Measurements from ENCODE around the gene SETD6.

Gene SETD6

DNA sequence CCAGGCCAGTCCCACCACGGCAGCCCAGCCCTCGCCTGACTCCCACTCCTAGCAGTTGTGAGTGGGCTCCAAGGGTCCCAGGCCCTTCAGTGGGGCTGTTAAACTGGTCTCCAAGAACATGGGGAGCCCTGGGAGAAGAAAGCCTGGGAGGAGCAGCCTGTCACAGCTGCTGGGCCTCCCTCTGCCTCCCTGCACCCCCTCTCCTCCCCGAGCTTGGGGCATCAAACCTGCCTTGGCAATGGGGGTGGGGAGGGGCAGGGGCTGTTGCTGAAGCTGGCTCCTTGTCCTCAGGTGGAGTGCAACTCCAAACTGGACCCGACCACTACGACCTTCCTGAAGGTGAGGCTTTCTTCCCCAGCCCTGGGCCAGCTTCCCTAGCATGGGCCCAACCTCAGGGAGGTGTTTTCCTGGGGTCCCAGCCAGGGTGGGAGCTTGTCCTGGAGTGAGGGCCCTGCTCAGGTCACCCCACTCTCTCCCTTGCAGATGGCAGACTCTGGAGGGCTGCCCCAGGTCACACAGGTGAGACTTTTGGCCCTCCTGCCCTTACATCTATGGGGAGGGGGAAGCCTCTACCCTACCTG, 6.6 kb upstream of the SETD6 start:
- no peak for DNase-seq

DNA sequence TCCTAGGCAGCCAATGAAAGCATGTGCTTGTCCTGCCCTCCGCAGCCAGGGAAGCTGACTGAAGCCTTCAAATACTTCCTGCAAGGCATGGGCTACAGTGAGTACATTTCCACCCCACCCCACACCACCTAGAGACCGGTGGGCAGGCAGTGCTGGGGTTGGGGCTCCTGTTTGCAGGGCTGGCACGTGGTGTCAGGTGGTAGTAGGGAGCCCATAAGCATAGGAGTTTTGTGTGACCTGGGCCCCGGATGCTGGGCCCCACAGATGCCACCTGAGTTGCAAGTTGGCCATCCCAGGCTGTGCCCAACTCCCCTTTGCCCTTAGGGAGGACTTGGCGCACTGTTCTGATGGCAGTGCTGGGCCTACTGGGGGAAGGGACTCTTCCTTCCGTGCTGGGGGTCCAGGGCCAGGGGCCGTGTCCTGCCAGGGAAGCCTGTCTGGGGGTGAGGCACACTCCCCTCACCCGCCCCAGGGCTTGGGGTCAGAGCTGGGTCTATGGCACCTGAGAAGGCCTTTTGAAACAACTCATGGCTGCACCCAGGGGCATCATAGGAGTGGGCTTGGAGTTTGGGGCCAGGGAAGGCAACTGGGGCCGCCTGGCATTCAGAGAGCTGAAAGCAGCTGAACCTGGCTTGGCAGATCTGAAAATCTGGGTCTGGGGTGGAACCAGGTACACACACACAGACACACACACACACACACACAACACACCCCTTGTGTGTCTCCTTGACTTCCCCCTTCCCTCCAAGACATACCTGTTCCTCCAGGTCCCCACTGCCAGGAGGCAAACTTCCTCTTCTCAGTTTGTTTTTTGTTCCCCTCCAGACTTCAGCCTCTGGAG, 5.8 kb upstream of the SETD6 start:
- DNase-seq: no peak

DNA sequence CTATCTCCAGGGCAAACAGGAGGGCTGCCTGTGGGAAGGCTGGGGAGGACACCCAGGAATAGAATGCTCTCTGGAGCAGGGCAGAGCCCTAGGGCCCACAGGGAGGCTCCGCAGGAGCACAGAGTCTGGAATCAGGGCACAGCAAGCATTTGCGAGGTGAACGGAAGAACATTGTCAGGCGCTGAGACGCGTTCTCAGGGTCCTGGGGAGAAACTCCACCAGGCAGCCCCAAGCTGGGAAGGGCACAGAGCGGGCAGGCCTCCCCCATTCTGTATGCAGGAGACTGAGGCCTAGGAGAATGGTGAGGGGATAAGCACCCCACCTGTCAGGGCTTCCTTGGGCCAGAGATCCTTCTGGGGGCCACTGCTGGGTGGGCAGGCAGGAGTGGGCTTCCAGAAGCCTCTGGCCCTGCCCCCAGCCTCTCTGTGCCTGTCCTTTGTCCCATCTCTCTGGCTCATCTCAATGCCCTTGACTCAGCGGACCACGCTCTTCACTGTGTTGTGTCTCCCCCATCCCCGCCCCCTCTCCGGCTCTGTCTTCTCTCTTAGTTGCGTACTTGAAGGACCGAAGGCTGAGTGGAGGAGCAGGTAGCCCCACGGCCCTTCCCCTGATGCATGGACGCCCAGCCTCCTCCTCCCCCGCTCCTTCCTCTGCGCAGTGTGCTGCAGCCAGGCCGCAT, 5.1 kb upstream of the SETD6 start:
- DNase-seq: no peak

DNA sequence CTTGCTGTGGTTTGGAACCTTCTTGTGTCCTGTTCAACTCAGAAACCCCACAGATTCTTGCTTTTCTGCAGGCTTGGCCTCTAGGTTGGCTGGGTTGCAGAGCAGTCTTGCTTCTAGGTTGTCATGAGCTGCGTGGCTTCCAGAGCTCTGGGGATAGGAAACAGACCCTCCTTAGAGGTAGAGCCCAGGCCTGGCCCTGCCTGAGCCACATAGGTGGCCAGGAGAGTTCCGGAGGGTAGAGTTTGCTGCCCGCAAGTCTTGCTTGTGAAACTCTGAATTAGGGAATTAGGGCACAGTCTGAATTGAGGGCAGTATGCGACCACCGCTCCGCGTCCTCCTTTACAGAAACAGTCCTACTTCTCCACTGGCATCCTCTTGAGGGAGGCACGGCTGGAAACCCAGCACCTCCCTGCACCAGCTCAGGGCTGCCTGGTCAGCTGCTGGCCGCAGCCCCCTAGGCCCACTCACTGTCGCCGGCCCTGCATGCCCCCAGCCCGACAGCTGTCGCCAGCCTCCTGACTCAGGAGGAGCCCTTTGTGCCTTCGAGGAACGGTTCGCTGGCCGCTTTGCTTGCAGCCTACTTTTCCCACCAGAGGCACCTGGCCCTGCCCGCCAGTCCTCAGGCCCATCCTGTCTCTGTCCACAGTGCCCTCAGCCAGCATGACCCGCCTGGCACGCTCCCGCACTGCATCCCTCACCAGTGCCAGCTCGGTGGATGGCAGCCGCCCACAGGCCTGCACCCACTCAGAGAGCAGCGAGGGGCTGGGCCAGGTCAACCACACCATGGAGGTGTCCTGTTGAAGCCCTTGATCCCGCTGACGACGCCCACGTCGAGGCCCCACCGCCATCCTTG, 4.3 kb upstream of the SETD6 start:
- no peak for DNase-seq

DNA sequence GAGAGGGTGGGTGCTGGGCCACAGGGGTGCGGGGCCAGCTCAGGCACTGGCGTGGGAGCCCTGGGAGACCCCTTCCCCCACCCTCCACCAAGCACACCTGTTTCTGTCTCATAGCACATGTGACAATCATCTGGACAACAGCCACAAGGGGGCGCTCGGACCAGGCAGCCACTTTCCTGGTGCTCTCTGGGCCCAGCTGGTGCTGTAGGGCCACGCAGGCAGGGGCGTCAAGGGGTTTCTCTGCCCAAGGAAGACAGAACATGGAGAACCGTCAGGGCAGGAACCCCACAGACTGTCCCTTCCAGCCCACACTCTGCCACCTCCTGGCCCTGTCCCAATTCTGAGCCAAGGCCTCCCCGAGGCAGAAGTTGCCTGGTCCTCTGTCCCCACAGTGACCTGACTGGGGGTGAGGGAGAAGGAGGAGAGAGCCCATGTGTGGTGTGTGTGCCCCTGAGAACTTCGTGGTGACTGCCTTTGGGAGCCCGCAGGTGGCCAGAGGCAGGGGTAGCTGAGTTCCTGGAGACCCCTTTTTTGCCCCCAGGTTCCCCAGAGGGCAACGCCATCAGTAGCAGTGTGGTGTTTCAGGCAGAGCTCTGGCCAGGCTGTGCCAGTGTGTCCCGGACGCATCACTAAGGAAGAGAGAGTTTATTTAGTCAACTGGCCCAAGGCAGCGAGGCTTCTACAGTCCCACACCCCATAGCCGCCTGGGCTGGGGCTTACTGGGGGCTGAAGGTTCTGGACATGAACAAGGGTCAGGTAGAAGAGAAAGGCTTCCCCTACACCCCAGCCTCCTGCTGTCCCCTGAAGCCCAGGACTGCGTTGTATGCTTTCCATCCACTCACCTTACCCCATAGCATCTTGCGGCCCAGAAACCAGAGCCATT, 3.1 kb upstream of the SETD6 start:
- DNase-seq: peak; percentile 56 to 81 (median 74)

DNA sequence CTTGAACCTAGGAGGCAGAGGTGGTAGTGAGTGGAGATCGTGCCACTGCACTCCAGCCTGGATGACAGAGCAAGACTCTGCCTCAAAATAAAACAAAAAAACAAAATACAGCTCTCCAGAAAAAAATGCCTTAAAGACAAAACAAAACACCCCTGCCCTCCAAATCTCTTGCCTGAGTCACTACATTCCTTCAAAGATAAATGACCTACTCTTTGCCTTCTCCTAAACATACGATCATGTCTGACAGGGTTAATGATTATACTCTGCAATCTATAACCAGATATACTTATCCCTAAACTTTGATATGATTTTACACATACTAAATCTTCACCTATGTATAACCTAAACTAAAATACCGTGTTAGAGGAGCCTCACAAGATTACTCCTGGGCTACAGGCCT, 1.4 kb upstream of the SETD6 start:
- DNase-seq: no peak

DNA sequence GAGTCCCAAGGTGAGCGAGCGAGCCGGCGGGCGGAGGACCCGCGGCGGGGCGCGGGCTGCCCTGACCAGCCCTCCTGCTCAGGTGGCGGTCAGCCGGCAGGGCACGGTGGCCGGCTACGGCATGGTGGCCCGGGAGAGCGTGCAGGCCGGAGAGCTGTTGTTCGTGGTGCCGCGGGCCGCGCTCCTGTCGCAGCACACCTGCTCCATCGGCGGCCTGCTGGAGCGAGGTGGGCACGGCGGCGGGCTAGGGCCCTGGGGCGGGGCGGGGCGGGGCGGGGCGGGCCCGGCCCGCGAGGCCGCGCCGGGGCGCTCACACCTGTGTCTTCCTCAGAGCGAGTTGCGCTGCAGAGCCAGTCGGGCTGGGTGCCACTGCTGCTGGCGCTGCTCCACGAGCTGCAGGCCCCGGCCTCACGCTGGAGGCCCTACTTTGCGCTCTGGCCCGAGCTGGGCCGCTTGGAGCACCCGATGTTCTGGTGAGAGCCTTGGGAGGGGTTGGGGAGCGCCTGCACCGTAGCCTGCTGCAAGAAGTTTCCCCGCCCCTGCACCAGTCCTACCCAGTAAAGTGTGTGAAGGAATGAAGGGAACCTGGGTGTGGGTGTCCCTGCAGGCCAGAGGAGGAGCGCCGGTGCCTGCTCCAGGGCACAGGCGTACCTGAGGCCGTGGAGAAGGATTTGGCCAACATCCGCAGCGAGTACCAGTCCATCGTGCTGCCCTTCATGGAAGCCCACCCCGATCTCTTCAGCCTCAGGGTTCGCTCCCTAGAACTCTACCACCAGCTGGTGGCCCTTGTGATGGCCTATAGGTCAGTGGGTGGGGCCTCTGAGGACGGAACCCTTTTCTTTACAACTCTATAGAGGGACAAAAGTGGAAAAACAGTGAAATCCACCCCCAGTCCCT, 802 bp downstream of the SETD6 start:
- peak in 3 of 5 experiments; percentile 27 to 60 (median 32) for DNase-seq

DNA sequence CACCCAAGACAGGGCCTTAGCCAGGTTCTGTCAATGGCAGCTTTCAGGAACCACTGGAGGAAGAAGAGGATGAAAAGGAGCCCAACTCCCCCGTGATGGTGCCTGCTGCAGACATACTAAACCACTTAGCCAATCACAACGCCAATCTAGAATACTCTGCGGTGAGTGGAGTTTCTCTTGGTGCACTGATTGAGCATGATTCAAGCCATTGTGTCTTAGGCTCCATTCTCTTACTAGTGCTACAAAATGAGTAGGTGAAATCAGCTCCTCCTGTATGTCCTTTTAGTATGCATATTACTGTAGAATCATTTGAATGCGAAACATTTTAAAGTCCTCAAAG, 1.4 kb downstream of the SETD6 start:
- no peak for DNase-seq

DNA sequence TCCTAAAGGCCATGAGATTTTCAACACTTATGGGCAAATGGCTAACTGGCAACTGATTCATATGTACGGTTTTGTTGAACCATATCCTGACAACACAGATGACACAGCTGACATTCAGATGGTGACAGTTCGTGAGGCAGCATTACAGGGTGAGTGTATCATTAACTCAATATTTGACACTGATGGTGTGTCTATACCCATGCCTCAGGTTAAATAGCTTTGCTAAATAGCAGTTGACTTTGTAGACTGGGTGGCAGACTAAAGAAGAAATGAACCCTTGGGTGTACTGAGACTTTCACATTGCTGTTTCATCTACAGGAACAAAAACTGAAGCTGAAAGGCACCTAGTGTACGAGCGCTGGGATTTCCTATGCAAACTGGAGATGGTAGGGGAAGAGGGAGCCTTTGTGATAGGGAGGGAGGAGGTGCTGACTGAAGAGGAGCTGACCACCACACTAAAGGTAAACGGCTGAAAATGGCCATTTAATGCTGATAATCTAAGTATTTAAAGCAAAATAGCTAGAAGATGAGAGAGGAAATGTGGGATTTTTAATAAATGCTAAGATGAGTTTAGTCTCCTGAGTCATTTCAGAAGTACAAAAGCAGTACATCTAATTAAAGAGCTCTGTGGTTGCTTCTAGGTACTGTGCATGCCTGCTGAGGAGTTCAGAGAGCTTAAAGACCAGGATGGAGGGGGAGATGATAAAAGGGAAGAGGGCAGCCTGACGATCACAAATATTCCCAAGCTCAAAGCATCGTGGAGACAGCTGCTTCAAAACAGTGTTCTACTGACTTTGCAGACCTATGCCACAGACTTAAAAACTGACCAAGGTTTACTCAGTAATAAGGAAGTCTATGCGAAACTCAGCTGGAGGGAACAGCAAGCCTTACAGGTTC, 3.0 kb downstream of the SETD6 start:
- DNase-seq: peak in 1 of 5 experiments; percentile 60

DNA sequence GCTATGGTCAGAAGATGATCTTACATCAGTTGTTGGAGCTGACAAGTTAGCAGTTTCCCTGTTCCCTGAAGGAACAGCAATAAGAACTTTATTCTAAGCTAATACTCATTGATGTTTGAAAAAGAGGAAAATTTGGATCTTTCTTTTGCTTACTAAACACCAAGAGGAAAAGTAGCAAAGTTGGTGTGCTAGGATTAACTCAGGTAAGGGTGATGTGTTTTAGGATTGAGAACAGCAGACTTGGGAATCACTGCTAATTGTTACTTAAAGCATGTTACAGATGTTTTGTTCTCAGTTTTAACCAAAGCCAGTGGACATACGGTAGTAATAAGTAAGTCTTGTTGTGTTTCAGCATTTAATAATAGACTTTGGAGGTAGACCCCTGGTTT, 3.7 kb downstream of the SETD6 start:
- DNase-seq: no peak

DNA sequence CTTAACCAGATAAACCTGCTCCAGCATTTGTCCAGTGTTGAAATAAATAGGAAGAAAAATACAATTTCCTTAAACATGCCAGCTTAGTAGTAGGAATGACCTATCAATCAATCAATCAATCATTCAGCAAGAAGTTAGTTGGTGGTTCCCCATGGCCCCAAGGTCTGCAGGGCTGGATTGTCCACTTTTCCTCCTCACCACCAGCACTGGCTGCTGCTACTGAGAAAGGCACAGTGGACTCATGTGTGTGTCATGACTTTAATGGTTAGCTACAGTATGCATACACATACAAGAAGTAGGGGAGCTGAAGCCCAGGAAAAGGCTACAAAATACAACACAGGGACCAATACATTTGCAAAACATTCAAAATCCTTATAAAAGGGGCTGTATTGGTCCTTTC, 4.4 kb downstream of the SETD6 start:
- DNase-seq: no peak

DNA sequence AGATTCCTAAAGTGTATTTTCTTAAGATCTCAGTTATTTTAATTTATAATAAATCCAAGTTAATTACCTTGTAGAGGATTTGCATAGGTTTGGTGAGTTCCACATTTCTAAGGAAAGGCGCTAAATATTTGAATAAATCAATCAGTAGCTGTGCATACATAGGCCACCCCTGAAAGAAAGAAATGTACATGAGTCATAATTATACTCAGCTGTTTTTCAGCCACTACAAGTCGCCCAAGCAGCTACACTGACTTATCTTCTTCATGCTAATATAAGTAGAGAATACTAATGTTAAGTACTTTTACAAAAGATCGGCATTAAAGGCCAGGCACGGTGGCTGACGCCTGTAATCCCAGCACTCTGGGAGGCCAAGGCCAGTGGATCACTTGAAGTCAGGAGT, 14.9 kb downstream of the SETD6 start:
- DNase-seq: no peak

DNA sequence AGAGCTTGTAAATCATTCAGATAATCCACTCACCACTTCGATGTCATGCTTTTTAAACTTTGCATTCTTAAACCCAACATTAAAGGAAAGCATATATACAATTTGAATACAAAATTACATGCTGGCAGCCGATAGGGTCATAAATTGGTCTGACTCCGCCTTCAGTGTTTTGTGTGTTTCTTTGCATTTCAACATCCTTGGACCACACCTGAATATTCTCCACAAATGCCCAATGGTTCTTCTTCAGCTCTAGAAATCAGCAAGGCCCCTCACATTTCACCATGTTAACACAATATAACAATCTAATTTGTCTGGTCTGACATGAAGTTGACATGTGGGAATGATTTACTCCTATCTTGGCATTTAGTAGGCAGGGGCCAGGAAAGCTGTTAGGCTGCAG, 17.1 kb downstream of the SETD6 start:
- no peak for DNase-seq

DNA sequence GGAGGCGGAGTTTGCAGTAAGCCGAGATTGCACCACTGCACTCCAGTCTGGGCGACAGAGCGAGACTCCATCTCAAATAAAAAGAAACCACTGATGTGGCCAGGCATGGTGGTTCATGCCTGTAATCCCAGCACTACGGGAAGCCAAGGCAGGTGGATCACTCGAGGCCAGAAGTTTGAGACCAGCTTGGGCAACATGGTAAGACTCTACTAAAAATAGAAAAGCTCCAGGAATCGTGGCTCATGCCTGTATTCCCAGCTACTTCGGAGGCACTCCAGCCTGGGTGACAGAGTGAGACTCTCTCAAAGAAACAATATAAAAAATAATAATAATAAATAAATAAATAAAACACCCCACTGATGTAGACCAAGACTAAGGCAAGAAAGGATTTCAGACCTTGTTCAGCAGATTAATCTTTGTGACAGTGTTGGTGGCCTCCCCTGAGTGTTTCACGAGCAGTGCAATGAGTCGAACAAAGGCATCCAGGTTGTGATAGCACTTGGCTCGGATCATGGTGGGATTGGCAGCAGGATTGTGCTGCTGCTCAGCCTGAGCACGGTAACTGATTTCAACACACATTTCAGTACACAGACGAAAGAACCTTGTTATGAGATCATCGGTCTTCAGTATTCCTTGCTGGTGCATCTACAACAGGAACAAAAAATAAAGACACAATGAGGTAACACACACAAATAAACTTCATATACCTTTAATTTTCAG, 18.6 kb downstream of the SETD6 start:
- no peak for DNase-seq

DNA sequence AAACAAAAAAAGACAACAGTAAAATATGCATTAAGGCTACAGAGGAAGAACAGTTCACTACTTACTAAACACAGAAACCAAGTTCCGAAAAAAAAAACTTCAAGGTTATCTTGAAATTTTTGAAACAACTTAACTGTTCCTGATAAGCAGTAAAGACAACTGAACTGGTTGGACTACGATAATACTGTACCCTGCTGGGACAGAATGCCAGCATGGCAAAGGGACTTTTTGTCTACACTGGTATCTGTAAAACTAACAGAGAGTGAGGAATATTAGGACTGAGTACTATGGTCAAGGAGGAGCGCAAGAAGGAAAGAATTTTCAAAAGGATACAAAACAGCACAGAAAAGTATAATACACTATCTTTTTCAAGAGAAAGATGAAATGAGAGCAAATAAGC, 19.8 kb downstream of the SETD6 start:
- no peak for DNase-seq

DNA sequence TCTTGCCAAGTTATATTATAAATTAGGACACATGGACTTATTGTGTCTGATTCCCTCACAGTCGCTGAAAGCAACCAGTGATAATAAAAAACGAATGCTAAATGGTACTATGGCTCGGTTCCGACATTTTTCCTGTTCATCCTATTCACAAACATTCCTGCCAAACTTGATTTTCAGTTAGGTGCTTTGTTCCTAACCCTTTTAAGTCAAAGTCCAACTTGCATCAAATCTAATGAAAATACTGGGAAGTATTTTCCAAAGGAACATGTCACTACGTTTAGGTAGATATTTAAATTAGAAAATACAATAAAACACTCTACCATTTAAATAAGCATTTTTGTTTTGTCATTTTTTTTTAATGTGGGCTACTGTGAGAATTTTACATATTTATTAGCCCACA, 21.0 kb downstream of the SETD6 start:
- DNase-seq: no peak

DNA sequence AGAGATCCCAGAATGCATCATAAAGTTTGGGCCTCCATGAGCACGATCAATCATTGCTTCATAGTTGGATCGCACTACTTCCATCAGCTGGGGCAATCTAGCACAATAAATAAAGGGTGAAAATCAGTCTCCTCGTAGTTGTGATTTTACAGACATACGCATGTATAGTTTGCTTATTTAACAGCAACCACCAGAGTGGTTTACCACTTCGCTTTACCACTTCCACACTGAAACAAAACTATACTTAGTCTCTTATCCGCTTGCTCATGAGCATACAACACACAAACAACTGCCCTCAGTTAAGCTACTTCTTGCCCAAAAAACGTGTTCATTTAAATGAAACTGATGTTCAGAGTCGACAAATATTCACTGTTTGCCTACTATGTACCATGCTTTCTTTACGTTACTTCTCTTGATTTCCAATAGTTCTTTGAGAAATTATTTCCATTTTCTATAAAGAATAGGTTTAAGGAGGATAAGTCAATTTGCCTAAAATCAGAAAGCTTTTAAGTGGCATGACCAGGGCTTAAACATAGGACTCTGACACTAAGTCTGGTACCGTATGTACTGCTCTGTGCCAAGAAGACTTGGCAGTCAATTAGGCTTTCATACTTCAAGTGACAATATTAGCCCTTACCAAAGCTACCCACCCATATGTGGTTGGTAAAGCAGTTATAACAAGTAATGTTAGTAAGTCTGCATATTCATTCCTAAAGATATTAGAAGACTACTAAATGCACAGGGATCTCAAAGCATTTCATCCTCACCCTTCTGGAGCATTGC, 22.0 kb downstream of the SETD6 start:
- peak in 1 of 5 experiments; percentile 67 for DNase-seq

DNA sequence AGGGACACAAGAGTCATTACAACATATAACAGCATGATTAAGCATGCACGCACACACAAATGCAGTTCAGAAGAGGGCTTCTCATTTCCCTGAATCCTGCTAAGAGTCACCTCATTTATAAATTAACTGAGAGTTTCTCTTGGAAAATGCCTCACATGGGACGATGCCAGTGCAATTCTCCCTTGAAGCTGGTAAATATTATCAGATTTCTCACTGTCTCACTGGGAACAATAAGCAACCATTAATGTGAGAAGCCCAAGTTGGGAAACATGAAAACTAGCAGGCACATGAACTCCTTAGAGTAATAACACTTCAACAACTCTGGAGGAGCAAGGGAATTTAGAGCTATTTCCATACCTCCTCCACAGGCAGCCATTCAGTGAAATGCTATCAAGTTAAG, 26.4 kb downstream of the SETD6 start:
- no peak for DNase-seq

Data from T-helper 2 cell (primary cell).